H9 (cell line): ENCODE measurements around the gene BANP. TPM values are rescaled to one million over a fixed set of nuclear protein-coding genes. Genes with fewer than 3 reads are reported as not detected.
A peak's percentile ranks its signal among the peaks of the same experiment; 100 is the strongest.

Source experiments
- DNase-seq: peaks from one replicate; pipeline ENCODE4 v3.0.0-alpha.2; 2017
- H2AFZ ChIP-seq: one replicate; pipeline ENCODE4 v1.6.1; 2013; ENCODE audit warnings: mild to moderate bottlenecking, low read length, control low read depth, moderate library complexity
- H2AK5ac ChIP-seq: 2 replicates; pipeline ENCODE4 v1.6.1; 2013; ENCODE audit warnings: low read length, control low read depth, mixed read lengths; ENCODE audit not compliant: insufficient read length
- H2BK120ac ChIP-seq: one replicate; pipeline ENCODE4 v1.6.1; 2013; ENCODE audit warnings: low read depth, mild to moderate bottlenecking, low read length, control low read depth, inconsistent platforms; ENCODE audit not compliant: poor library complexity, severe bottlenecking
- H2BK12ac ChIP-seq: 2 replicates; pipeline ENCODE4 v1.6.1; 2013; ENCODE audit warnings: low read length, control low read depth, mixed read lengths, low read depth; ENCODE audit not compliant: insufficient read length
- H2BK15ac ChIP-seq: 2 replicates; pipeline ENCODE4 v1.6.1; 2013; ENCODE audit warnings: low read depth, low read length, control low read depth
- H2BK20ac ChIP-seq: one replicate; pipeline ENCODE4 v1.6.1; 2013; ENCODE audit warnings: low read depth, mild to moderate bottlenecking, low read length, control low read depth, inconsistent platforms; ENCODE audit not compliant: poor library complexity, severe bottlenecking
- H2BK5ac ChIP-seq: 2 replicates; pipeline ENCODE4 v1.6.1; 2013; ENCODE audit warnings: low read length, control low read depth, mixed read lengths; ENCODE audit not compliant: insufficient read length
- H3K14ac ChIP-seq: 2 replicates; pipeline ENCODE4 v1.6.1; 2013; ENCODE audit warnings: low read length, control low read depth; ENCODE audit not compliant: insufficient read depth
- H3K18ac ChIP-seq: 2 replicates; pipeline ENCODE4 v1.6.1; 2013; ENCODE audit warnings: low read depth, mild to moderate bottlenecking, mixed read lengths, low read length, control low read depth; ENCODE audit not compliant: insufficient read length
- H3K23ac ChIP-seq: 2 replicates; pipeline ENCODE4 v1.6.1; 2013; ENCODE audit warnings: low read length, control low read depth, mixed read lengths, low read depth; ENCODE audit not compliant: insufficient read length
- H3K23me2 ChIP-seq: 2 replicates; pipeline ENCODE4 v1.6.1; 2013; ENCODE audit warnings: low read depth, mild to moderate bottlenecking, mixed read lengths, low read length, control low read depth; ENCODE audit not compliant: insufficient read length, poor library complexity, severe bottlenecking
- H3K27ac ChIP-seq: 2 replicates; pipeline ENCODE4 v1.5.1; 2013; ENCODE audit warnings: low read length, control low read depth, mixed read lengths, low read depth; ENCODE audit not compliant: insufficient read length
- H3K27me3 ChIP-seq: 2 replicates; pipeline ENCODE4 v1.6.1; 2013; ENCODE audit warnings: low read length, control low read depth, inconsistent platforms; ENCODE audit not compliant: insufficient read depth
- H3K4ac ChIP-seq: 2 replicates; pipeline ENCODE4 v1.6.1; 2013; ENCODE audit warnings: low read depth, mild to moderate bottlenecking, control low read depth, inconsistent platforms, low read length, moderate library complexity
- H3K4me1 ChIP-seq: 2 replicates; pipeline ENCODE4 v1.6.1; 2013; ENCODE audit warnings: low read length, control low read depth, inconsistent platforms; ENCODE audit not compliant: insufficient read depth
- H3K4me2 ChIP-seq: 2 replicates; pipeline ENCODE4 v1.6.1; 2013; ENCODE audit warnings: low read length, control low read depth, mixed read lengths; ENCODE audit not compliant: insufficient read length, insufficient read depth
- H3K56ac ChIP-seq: 2 replicates; pipeline ENCODE4 v1.6.1; 2013; ENCODE audit warnings: low read depth, mild to moderate bottlenecking, mixed read lengths, low read length, control low read depth; ENCODE audit not compliant: insufficient read length
- H3K79me1 ChIP-seq: 2 replicates; pipeline ENCODE4 v1.6.1; 2013; ENCODE audit warnings: low read depth, mild to moderate bottlenecking, moderate library complexity, low read length, control low read depth, inconsistent platforms; ENCODE audit not compliant: insufficient read depth, poor library complexity, severe bottlenecking
- H3K79me2 ChIP-seq: 2 replicates; pipeline ENCODE4 v1.6.1; 2013; ENCODE audit warnings: low read length, control low read depth, inconsistent platforms; ENCODE audit not compliant: insufficient read depth
- H3K9ac ChIP-seq: 2 replicates; pipeline ENCODE4 v1.6.1; 2013; ENCODE audit warnings: low read length, control low read depth, mixed read lengths; ENCODE audit not compliant: insufficient read length; ENCODE audit errors: extremely low read depth
- H3K9me3 ChIP-seq: one replicate; pipeline ENCODE4 v1.6.1; 2013; ENCODE audit warnings: low read depth, low read length, inconsistent platforms; ENCODE audit not compliant: control insufficient read depth
- H3T11ph ChIP-seq: one replicate; pipeline ENCODE4 v1.6.1; 2013; ENCODE audit warnings: mild to moderate bottlenecking, low read length, control low read depth, inconsistent platforms
- H4K20me1 ChIP-seq: one replicate; pipeline ENCODE4 v1.6.1; 2013; ENCODE audit not compliant: control insufficient read depth, insufficient read length, insufficient read depth
- H4K5ac ChIP-seq: 2 replicates; pipeline ENCODE4 v1.6.1; 2013; ENCODE audit warnings: low read depth, mild to moderate bottlenecking, mixed read lengths, low read length, control low read depth; ENCODE audit not compliant: insufficient read length
- H4K8ac ChIP-seq: replicated peaks from 2 replicates; pipeline ENCODE4 v1.6.1; 2013; ENCODE audit warnings: low read length, control low read depth, mixed read lengths, low read depth; ENCODE audit not compliant: insufficient read length
- H4K91ac ChIP-seq: 2 replicates; pipeline ENCODE4 v1.6.1; 2013; ENCODE audit warnings: low read depth, mild to moderate bottlenecking, moderate library complexity, mixed read lengths, low read length, control low read depth; ENCODE audit not compliant: insufficient read length
- H3K27ac Mint-ChIP-seq, 3 experiments: 2 replicates in 2 of 3; 3 replicates in 1 of 3; pipeline ENCODE4 v1.8.0; 2020 to 2021; ENCODE audit warnings: mixed read lengths in 3 of 3, mild to moderate bottlenecking in 1 of 3, moderate library complexity in 1 of 3
- H3K27me3 Mint-ChIP-seq: 2 replicates; pipeline ENCODE4 v1.8.0; 2021; ENCODE audit warnings: low read depth, mild to moderate bottlenecking, moderate library complexity, mixed read lengths
- H3K36me3 Mint-ChIP-seq, 3 experiments: 2 replicates in 2 of 3; 3 replicates in 1 of 3; pipeline ENCODE4 v1.8.0; 2020 to 2021; ENCODE audit warnings: low read depth in 3 of 3, mixed read lengths in 3 of 3; ENCODE audit not compliant: insufficient read depth in 1 of 3
- H3K4me1 Mint-ChIP-seq, 2 experiments: 2 replicates each; pipeline ENCODE4 v1.8.0; 2020; ENCODE audit warnings: mixed read lengths in 2 of 2
- H3K4me3 Mint-ChIP-seq, 2 experiments: 2 replicates in 1 of 2; 3 replicates in 1 of 2; pipeline ENCODE4 v1.8.0; 2020 to 2021; ENCODE audit warnings: mild to moderate bottlenecking in 2 of 2, mixed read lengths in 2 of 2, moderate library complexity in 1 of 2
- H3K9me3 Mint-ChIP-seq, 2 experiments: 2 replicates in 1 of 2; 3 replicates in 1 of 2; pipeline ENCODE4 v1.8.0; 2020; ENCODE audit warnings: mild to moderate bottlenecking in 2 of 2, mixed read lengths in 2 of 2, moderate library complexity in 1 of 2
- CTCF ChIP-seq: fragments of 200-600 bp; sonication (generic); conservative IDR thresholded peaks from 3 replicates; pipeline ENCODE4 v1.8.0; 2021; ENCODE audit warnings: antibody characterized with exemption, mild to moderate bottlenecking
- WGBS: extraction: QIAGEN DNeasy Blood & Tissue Kit; methylation state at CpG from one replicate; pipeline ENCODE4 v1.1.7; 2013; ENCODE audit warnings: missing lambda C conversion rate, low lambda C conversion rate, mixed read lengths; ENCODE audit not compliant: insufficient read length; ENCODE audit errors: extremely low coverage; 5-methylcytosine and 5-hydroxymethylcytosine counted together
- total RNA-seq: library from RNA; stranded (reverse); gene quantifications from 2 replicates; pipeline ENCODE4 v1.2.1, GENCODE V29; 2021

The BANP gene
- total RNA-seq, 1 experiment from 2014 or later = 24.9 TPM

GRCh38 chr16:88010343-88010967 is 59.2 kb downstream of the BANP start:
- Histone ChIP-seq H2AFZ (no peak overlapping the region), H3K23me2 (no peaks in the 10 kb centered on the region), H3K27me3 (no peaks in the 10 kb centered on the region), H4K91ac (no peak overlapping the region), H3K9ac (no peak overlapping the region), H2BK120ac (no peak overlapping the region), H2BK5ac (no peak overlapping the region), H2BK15ac (no peak overlapping the region), H3K4ac (no peak overlapping the region), H3K79me1 (no peaks in the 10 kb centered on the region), H3K4me2 (no peak overlapping the region), H3K18ac (no peak overlapping the region), H3T11ph (no peak overlapping the region), H2AK5ac (no peak overlapping the region), H4K20me1 (no peaks in the 10 kb centered on the region), H4K8ac (no peak overlapping the region), H3K23ac (no peak overlapping the region), H2BK12ac (no peak overlapping the region), H3K14ac (no peak overlapping the region), H4K5ac (no peak overlapping the region), H2BK20ac (no peak overlapping the region), H3K79me2 (no peaks in the 10 kb centered on the region), H3K27ac (peak overlapping the region; percentile 7), H3K9me3 (peaks cover 10% of the 10 kb centered on the region), H3K4me1 (peaks cover 4% of the 10 kb centered on the region; the same call in 1 of the 2 replicates), H3K56ac (no peak overlapping the region)
- Mint-ChIP-seq H3K36me3 (peaks cover 63 to 70% (median 66%) of the 10 kb centered on the region in 3 experiments), H3K4me3 (no peak overlapping the region), H3K9me3 (peaks cover 31 to 32% of the 10 kb centered on the region in 2 experiments), H3K27ac (peak overlapping the region; percentile 55 to 97 (median 63); a peak in 6 of 7 replicates), H3K4me1 (peaks cover 31 to 34% of the 10 kb centered on the region in 2 experiments), H3K27me3 (no peaks in the 10 kb centered on the region)
- no peak for DNase-seq
- no peak for TF ChIP-seq CTCF
- WGBS = no CpG with 5 or more reads among the region's 25 CpGs
